ENCODE results near the gene SPRY2. TPM values are rescaled to one million over a fixed set of nuclear protein-coding genes. Genes with fewer than 3 reads are reported as not detected.

SPRY2 gene
- total RNA-seq, 2 experiments from 2014 or later, result 0.29 to 0.31 TPM

GRCh38 chr13:80305737-80306136 is 35.2 kb downstream of the SPRY2 start:
- Mint-ChIP-seq H3K27me3 (no peaks in the 10 kb centered on the region), H3K4me1 (ENCODE audit: low read depth) (no peaks in the 10 kb centered on the region), H3K9me3 (no peaks in the 10 kb centered on the region), H3K4me3 (no peak overlapping the region), H3K27ac (no peak overlapping the region), H3K36me3 (no peaks in the 10 kb centered on the region)
- ChIA-PET CTCF (interaction anchor here (0.6 kb wide), 1 partner anchor 90 kb away, joined by 3 read pairs; no protein-coding TSS in a partner anchor), POLR2A (no interaction called here)
- no peak for DNase-seq
- intact Hi-C loops (cut with micrococcal nuclease), result no loop called here

DNA sequence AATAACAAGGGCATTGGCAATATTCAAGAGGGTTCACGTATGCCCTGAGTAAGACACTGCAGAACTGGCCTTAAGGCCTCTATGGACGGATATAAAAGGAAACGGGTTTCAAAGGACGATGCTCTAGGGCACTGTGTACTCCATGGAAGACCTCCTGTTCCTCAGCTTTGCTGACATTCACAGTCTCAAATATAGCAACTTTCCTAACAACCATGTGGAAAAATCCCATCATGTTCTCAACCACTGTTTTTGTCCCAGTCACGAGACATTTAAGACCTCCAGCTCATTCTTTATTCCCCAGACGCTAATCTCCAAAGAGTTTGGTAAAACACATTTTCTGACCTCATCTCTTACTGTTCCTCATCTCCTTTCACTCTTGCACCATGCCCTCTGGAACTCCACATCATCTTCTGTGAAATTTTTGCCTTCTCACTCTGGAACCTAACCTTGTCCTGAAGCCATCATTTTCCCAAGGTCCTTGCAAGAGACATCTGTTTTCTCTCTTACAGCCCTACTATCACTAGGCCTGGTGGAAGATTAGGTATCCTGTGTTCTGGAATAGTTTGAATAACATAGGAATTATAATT is 37.6 kb downstream of the SPRY2 start:
- no peaks in the 10 kb centered on the region for H3K27me3 Mint-ChIP-seq
- intact Hi-C loops (cut with micrococcal nuclease), result no loop called here
- H3K36me3 Mint-ChIP-seq, result no peaks in the 10 kb centered on the region
- H3K9me3 Mint-ChIP-seq, result no peaks in the 10 kb centered on the region
- H3K4me1 Mint-ChIP-seq (ENCODE audit: low read depth), result no peaks in the 10 kb centered on the region
- H3K4me3 Mint-ChIP-seq, result no peak overlapping the region
- POLR2A ChIA-PET, result no interaction called here
- no peak for DNase-seq
- H3K27ac Mint-ChIP-seq, result no peak overlapping the region
- CTCF ChIA-PET, result no interaction called here

DNA sequence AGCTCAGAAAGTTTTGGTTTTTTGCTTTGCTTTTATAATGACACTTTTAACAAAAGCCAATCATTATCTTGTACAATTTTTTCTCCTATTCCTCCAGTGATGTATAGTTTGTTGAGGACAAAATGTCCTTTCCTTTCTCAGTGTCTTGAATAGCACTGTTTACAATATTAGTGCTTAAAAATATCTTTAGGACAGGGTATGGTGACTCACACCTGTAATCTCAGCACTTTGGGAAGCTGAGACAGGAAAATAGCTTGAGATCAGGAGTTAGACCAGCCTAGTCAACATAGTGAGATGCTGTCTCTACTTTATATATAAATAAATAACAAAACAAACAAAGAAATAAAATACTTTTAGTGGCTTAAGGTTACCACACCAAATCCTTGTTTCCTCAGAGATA is 41.9 kb downstream of the SPRY2 start:
- CTCF ChIA-PET, result no interaction called here
- no peak overlapping the region for H3K4me3 Mint-ChIP-seq
- no peak overlapping the region for H3K27ac Mint-ChIP-seq
- DNase-seq, result no peak
- no peaks in the 10 kb centered on the region for H3K4me1 Mint-ChIP-seq (ENCODE audit: low read depth)
- intact Hi-C loops (cut with micrococcal nuclease), result no loop called here
- POLR2A ChIA-PET, result no interaction called here
- no peaks in the 10 kb centered on the region for H3K27me3 Mint-ChIP-seq
- H3K36me3 Mint-ChIP-seq, result no peaks in the 10 kb centered on the region
- no peaks in the 10 kb centered on the region for H3K9me3 Mint-ChIP-seq

DNA sequence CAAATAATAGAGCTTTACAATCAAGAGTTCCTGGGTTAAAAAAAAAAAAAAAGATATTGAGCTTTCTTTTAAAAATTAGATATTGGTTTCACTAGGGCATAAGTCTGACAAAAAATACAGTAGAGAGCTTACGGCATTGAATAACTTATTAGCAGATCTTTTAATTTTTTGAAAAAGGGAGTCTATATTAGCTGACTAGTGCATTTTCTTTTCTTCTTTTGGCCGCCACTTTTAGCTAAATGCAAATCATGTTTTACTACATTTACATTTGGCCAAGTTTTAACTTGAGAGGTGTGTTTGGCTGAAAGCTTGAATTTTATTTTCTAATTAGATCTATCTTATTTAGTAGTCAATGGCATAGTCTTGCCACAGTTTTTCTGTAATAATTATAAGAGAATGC is 43.4 kb downstream of the SPRY2 start:
- no peaks in the 10 kb centered on the region for H3K4me1 Mint-ChIP-seq (ENCODE audit: low read depth)
- intact Hi-C loops (cut with micrococcal nuclease), result no loop called here
- H3K4me3 Mint-ChIP-seq, result no peak overlapping the region
- ChIA-PET POLR2A (interaction anchor here (0.6 kb wide), 1 partner anchor 21 kb away, joined by 10 read pairs; no protein-coding TSS in a partner anchor), CTCF (interaction anchor here (0.8 kb wide), 1 partner anchor 617 kb away, joined by 3 read pairs; no protein-coding TSS in a partner anchor)
- no peaks in the 10 kb centered on the region for H3K27me3 Mint-ChIP-seq
- H3K27ac Mint-ChIP-seq, result no peak overlapping the region
- H3K9me3 Mint-ChIP-seq, result no peaks in the 10 kb centered on the region
- DNase-seq, result no peak
- H3K36me3 Mint-ChIP-seq, result no peaks in the 10 kb centered on the region

GRCh38 chr13:80297094-80297493 is 43.8 kb downstream of the SPRY2 start:
- no peaks in the 10 kb centered on the region for H3K36me3 Mint-ChIP-seq
- no peaks in the 10 kb centered on the region for H3K4me1 Mint-ChIP-seq (ENCODE audit: low read depth)
- intact Hi-C loops (cut with micrococcal nuclease), result no loop called here
- no peak overlapping the region for H3K4me3 Mint-ChIP-seq
- ChIA-PET POLR2A (interaction anchor here (0.6 kb wide), 1 partner anchor 21 kb away, joined by 10 read pairs; no protein-coding TSS in a partner anchor), CTCF (no interaction called here)
- no peak for DNase-seq
- no peak overlapping the region for H3K27ac Mint-ChIP-seq
- H3K9me3 Mint-ChIP-seq, result no peaks in the 10 kb centered on the region
- H3K27me3 Mint-ChIP-seq, result no peaks in the 10 kb centered on the region

DNA sequence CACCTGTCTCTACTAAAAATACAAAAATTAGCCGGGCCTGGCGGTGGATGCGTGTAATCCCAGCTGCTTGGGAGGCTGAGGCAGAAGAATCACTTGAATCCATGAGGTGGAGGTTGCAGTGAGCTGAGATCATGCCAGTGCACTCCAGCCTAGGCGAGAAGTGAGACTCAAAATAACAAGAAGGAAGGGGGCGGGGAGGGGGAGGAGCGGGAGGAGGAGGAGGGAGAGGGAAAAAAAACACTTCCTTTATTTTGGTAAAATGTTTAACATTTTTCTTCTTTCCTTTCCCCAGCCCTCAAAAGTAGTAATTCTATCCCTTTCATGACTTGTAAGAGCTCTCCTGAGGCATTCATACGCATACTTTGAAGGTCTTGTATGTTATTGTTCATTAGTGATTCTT is 44.3 kb downstream of the SPRY2 start:
- no peak for DNase-seq
- H3K4me1 Mint-ChIP-seq (ENCODE audit: low read depth), result no peaks in the 10 kb centered on the region
- no peak overlapping the region for H3K4me3 Mint-ChIP-seq
- no peaks in the 10 kb centered on the region for H3K36me3 Mint-ChIP-seq
- H3K27me3 Mint-ChIP-seq, result no peaks in the 10 kb centered on the region
- CTCF ChIA-PET, result no interaction called here
- H3K27ac Mint-ChIP-seq, result no peak overlapping the region
- POLR2A ChIA-PET, result no interaction called here
- H3K9me3 Mint-ChIP-seq, result no peaks in the 10 kb centered on the region
- intact Hi-C loops (cut with micrococcal nuclease), result no loop called here

GRCh38 chr13:80290591-80290990 is 50.3 kb downstream of the SPRY2 start:
- DNase-seq, result no peak
- ChIA-PET POLR2A (no interaction called here), CTCF (no interaction called here)
- Mint-ChIP-seq H3K4me1 (ENCODE audit: low read depth) (no peaks in the 10 kb centered on the region), H3K27ac (no peak overlapping the region), H3K9me3 (no peaks in the 10 kb centered on the region), H3K27me3 (no peaks in the 10 kb centered on the region), H3K36me3 (no peaks in the 10 kb centered on the region), H3K4me3 (no peak overlapping the region)
- intact Hi-C loops (cut with micrococcal nuclease), result no loop called here

Data from activated CD4-positive, alpha-beta memory T cell treated with anti-CD3 and anti-CD28 coated beads for 36 hours (primary cell).